HL-60/S4 treated with phorbol 12-myristate 13-acetate at 8.2 ng/mL for 4 days and 3 days (cell line): Measurements from ENCODE around the gene MME.

ENCODE experiments used
- in situ Hi-C: fragments of 300-500 bp; cut with MboI; formaldehyde crosslinking; loops from 2 replicates; pipeline ENCODE4 v1.15.0; 2022; ENCODE audit warnings: low sequenced_read_pairs

The MME gene

DNA sequence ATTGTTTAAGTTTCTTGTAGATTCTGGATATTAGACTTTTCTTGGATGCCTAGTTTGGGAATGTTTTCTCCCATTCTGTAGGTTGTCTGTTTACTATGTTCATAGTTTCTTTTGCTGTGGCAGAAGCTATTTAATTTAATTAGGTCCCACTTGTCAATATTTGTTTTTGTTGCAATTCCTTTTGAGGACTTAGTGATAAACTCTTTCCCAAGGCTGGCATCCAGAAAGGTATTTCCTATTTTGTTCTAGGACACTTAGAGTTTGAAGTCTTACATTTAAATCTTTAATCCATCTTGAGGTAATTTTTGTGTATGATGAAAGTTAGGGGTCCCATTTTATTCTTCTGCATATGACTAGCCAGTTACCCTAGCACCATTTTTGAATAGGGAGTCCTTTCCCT, 54.9 kb downstream of the MME start:
- in situ Hi-C loops, result no loop called here

DNA sequence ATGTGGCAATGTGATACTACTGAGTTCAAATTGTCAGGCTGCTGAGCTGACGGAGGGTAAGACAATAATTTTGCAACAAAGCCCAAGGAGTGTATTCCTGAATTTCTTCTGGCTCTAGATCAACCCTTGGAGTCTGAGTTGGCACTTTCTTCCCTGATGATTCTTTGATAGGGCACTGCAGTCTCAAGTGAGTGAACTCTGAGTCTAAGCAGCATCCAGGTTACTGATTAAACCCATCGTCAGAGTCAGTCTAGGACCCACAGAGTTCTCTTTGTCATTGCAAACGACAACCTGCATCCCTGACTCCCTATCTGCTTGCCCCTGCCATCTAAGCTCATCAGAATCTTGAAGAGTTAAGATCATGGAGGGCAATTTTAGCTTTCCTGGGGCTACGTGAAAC, 58.6 kb downstream of the MME start:
- in situ Hi-C loops, result no loop called here

DNA sequence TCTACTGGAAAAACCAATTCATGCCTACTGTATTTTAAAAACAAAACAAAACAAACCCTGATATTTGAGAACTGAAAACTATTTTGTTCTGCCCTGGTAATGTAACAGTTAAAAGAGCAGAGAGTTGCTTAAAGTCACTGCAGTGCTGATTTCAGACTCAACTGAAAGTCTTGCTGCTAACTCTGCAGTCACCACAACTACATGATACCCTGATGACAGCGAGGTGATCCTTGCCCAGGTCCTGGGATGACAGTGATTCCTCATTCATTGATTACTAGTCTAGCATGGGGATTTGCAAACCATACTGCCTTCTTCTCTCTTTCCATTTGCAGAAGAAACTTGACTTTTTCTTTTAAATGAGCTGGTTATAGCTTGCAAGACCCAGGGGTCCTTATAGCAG, 67.5 kb downstream of the MME start:
- in situ Hi-C loops, result no loop called here

DNA sequence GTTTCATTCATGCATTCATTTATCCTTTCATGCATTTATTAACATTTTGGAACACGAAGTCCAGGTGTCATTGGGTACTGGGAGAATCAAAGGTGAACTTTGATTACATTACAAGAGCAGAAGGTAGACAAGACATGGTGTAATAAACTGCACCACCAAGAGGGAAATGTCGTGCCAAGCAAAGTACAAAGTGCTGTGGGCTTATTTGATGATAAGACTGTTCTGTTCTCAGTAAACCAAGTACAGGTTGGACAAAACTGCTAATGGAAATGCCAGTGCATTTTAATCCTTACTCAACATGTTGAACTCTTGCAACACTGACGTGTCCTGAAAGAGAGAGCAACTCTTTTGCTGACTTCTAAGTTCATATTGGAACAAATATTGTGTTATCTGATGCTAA, 69.4 kb downstream of the MME start:
- in situ Hi-C loops, result no loop called here

DNA sequence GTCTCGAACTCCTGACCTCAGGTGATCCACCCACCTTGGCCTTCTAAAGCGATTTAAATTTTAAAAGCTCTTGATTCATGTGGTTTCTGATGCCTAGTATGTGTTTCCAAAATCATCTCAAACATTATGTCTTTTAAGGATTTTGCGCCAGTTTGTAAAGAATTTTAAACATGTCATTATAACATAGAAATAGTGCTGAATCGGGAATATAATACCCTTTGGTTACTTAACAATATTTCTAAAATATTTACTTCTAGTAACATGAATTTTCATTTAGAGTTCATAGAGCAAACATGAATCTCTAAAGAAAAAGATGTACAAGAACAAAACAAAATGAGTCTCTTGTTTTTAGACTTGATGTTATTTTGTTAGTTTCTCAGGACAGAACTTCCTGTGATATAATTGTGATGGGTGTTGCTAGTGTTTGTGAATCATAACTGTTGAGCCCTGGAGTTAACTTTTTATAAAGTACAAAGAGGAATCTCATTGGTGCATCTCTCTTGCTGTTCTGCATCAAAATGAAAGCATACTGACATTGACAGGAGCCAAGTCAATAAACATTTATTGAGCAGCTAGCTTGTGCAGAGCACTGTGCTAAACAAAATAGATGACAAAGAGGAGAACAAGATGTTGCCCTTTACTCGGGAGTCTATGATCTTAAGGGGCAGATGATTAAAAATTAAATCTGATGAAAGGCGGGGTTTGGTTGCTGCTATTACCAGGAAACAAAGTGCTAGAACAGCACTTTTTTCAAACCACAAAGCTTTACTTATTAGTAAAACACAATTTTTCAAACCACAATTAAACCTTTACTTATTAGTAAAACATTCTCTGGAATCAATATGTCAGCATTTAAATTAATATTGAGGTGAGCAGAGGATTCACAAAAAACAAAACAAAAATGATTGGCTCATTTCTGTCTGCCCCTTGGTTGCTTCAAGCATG, 73.4 kb downstream of the MME start:
- in situ Hi-C loops, result no loop called here

DNA sequence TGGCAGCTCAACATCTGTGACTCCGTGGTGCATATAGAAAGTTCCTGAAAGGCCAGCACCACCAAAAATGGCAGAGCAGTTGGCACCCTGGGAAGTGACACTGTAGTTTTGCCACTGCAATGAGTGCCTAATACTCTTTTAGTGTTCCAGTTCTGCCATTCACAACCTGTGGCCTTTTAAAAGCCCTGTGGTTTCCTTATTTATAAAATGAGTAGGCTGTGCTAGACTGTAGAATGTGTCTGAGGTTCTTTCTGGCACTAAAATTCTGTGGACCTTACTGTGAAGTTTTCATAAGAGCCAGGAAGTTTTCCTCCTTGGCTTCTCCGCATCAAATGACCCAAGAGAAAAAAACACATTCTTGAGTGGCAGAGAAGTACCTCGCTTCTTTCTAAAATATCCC, 74.1 kb downstream of the MME start:
- in situ Hi-C loops, result no loop called here

DNA sequence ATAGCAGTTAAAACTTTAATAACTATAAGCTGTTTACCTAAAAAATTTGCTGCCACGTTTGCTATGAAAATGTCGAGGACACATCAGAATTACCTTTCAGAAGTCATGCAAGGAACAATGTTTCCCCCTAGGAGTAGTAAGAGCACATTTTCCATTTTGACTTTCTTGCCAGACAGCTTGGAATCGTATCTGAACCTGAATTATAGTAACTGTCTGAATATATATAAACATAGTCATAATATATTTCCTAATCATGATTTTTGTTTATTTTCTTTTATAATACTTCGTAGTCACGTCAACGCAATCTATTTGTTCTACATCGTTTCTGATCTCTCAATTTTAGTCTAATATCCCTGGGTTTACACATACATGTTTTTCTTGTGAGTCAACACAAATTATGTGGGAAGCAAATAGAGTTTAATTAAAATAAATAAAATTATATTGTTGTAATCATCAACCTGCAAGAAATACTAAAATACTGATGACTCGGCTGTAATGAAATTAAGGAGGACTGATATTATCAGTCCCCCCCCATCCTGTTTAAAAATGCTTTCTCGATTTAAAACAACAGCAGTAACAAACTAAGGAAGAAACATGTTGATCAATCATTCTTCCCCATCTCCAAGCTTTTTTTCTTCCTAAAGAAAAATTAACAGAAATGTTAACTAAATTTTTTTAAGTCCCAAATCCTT, 78.4 kb downstream of the MME start:
- in situ Hi-C loops, result no loop called here

DNA sequence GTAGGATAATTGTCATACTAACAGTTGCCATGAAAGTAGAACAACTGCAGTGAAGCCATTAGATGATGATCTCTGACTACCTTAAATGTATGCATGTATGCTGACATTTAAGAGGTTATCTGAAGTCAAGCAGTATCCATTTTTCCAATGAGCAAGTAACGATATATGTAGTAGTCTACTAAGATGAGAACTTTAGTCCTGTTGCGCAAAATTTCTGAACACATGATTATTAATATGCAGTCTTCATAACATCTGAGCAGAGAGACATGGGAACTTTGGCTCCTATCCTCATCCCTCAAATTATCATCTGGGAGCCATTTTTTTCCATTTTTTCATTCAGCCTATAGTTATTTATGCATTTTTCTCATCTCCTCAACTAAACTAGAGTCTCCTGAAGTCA, 79.2 kb downstream of the MME start:
- in situ Hi-C loops, result no loop called here

DNA sequence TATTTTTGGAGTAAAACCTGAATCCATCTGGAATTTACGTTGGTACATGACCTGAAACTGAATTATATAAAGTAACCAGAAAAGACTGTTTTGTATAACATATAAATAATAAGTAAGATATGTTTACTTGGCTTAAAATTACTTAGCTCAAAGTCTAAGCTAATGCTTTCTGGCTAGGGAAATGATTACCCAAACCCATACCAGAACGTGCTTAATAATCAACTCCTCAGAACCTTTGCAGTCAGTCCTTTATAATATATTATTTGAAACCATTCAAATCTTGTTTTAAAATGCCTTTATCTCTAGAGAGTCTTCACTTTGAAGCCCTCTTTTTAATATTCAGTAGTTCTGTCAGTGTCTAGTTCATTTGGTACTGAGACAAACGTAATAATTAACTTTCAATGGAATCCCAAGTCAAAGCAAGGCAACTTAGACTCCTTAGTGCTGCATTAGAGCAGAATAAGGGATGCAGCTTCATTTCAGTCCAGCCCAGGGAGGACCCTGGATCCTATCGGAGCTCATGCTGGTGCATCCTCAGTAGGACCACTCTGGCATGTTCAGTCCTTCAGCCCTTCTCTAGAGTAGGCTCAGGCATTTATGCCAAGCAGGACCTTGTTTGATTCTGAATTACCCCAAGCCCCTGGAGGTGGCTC, 81.6 kb downstream of the MME start:
- in situ Hi-C loops, result no loop called here

DNA sequence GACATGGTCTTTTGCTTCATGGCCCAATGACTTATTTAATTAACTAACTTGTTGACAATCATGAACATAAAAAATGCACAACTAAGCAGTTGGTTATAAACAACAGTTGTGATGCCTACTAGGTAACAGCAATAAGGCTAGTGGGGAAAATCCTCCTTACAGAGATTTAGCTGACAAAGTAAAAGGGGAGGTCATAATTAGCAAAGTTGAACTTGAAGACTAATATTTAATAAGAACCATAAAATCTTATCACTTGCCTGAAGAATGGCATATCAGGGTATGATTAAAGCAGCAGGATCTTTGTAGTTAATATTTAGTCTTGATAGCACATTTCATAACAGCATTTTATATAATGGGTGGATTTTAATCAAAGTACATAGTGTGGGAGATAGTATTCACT, 84.2 kb downstream of the MME start:
- in situ Hi-C loops, result no loop called here

DNA sequence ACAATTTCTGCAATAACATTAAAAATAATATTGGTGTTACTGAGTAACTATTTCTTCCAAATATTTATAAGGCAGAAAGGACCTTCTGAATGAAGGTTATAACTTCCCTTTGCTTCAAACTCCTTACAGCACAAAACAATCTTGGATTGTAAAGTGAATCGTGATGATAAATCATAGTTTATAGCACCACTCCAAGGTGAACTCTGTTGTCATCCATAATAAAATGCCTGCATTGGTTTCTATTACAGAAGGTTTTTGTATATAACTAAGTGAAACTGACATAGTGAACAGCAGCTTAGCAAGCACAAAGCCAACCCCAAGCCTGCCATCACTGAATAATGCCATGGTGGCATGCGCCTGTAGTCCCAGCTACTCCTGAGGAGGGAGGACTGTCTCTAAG, 86.3 kb downstream of the MME start:
- in situ Hi-C loops, result no loop called here

DNA sequence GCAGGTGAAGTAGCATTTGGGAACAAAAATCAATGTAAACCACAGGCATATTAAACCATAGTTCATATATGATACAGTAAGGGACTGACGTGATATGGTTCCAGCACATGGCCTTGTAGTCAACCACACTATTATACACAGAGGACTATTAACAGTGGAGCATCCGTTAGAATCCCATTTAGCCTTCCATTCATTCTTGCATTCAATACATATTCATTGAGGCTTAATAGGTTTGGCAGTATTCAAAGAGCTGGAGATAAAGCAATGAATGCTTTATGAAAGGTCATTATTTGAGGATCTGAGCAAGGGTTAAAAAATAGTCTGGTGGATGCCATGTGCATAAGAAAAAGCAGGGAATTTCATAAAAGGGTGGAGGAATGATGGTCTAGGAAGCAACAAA, 89.1 kb downstream of the MME start:
- in situ Hi-C loops, result no loop called here

DNA sequence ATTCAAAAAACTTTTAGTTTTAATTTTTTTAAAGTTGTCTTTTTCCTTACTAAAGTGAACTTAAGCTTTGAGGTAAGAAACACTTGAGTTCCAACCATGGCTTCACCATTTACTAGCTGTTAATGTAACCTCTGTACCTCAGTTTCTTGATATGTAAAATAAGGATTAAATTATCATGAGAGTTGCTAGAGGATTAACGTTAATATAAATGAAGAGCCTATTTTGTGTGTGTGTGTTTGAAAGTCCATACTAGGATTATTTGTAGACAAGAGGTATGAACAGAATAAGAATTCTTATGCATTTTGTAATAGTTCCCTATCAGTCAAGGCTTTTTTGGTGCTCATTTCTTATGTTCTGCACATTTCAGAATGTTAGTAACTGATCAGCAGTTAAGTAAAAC, 93.7 kb downstream of the MME start:
- in situ Hi-C loops, result no loop called here

DNA sequence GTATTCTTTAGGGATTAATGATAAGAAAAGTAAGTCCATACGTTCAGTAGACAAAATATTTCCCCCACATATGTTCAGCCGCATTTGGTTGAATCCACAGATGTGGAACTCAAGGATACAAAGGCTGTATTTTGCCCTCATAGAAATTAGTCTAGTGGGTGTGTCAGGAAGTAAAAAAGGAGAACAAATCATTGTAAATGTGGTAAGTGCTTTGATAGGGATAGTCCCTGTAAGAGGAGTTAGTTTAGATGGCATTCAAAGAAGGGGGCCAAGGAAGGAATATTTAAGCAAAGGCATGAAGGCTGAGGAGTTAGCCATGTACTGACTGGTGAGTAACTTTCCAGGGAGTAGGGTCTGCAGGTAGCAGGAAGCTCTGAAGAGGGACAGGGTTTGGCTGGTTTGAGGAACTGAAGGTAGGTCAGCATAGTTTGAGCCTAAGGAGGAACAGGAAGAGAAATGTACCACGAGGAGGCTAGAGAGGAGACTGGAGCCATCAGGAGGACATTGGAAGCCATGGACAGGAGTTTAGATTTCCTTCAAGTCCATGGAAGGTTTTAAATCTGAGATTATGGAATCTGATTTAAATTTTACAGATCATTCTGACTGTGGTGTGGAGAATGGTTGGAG, 98.8 kb downstream of the MME start:
- in situ Hi-C loops, result no loop called here

DNA sequence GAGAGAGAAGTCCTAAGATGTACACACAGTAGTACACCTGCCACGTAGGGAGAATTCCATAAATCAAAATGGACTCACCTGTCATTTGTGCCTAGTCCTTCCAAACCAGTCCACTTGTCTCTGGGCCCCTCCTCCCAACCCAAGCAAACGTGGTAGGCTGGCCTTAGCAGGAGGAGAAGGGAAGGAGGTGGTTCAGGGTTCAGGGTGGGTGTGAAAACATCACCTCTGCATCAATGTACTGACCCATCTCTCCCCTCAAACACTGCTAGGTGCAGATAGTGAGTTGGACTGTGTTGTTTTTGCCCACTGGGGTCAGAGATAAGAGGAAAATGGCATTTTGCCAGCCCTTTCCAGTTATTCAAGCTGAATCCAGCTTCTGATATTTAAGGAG, 99.3 kb downstream of the MME start:
- in situ Hi-C loops, result no loop called here

DNA sequence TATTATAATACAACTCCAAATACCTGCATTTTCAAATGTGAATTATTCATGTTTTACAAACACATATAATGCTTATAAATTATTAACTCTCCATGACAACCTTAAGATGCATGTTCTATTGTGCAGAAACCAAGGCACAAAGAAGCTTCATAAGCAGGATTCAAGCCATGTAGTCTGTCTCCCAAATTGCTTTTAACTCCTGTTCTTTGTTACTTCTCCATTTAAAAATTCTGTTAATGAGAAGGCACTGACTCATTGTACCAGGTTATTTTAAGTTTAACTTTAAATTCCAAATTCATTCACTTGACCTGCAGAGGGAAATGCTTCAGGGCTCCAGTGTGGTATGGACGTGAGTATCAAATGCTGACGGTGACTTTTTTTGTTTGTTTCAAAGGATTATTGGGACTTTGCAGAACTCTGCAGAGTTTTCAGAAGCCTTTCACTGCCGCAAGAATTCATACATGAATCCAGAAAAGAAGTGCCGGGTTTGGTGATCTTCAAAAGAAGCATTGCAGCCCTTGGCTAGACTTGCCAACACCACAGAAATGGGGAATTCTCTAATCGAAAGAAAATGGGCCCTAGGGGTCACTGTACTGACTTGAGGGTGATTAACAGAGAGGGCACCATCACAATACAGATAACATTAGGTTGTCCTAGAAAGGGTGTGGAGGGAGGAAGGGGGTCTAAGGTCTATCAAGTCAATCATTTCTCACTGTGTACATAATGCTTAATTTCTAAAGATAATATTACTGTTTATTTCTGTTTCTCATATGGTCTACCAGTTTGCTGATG, 100.0 kb downstream of the MME start:
- in situ Hi-C loops, result no loop called here

DNA sequence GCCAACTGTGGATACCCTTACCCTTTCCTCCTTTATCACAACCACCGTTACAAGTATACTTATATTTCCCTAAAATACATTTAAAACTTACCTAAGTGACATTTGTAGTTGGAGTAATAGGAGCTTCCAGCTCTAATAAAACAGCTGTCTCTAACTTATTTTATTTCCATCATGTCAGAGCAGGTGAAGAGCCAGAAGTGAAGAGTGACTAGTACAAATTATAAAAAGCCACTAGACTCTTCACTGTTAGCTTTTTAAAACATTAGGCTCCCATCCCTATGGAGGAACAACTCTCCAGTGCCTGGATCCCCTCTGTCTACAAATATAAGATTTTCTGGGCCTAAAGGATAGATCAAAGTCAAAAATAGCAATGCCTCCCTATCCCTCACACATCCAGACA, 102.3 kb downstream of the MME start:
- in situ Hi-C loops, result no loop called here

DNA sequence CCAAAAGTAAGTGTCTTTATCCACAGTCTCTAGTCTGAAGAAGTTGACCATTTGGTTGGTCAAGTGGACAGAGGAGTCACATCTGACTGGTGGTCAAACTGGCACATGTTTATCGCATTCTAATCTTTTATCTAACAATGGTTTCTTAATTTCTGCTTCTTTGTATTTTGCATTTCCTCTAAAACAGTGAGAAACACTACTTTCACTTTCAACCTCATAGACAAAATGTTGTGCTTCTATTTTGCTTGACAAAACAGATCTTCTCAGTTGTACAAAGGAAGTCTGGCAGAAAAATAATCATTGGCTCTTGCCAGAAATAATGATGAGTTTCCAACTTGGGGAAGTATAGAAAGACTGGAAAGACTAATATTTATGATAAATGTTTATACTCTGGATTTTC, 103.9 kb downstream of the MME start:
- in situ Hi-C loops, result no loop called here

DNA sequence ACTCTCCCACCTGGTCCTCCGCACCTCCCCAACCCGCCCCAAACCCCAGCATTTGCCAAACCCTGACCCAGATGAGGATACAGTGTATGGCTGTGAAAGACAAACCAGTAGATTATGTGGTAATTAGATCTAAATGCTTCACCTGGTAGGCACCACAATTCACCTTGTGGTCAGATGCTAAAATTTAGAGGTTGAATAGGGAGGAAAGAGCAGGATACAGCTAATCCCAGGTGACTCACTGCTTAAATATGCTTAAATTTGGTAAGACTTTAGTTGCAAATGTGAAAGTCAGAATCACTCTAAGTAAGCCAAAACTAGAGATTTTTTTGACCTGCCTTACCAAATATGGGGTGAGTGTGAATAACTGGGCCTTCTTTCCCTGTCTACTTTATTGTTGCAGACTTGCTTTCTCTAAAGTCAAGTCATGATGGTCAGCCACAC, 105.5 kb downstream of the MME start:
- in situ Hi-C loops, result no loop called here

DNA sequence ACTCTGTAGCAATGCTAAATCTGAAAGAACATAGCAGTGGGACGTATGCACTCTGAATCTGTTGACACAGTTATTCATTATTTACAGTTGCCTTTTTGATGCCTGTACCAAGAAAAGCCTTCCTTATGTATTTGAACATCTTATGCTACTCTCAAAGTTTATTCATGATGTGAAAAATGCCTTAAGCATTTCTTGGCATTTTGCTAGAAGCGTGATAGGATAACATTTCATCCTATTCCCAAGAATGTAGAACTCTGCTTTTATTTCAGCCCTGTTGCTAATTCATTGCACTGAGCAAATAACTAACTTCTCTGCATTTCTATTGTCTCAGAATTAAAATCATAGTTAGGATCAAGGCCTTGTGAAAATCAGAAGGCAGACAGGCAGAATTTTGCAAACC, 107.9 kb downstream of the MME start:
- in situ Hi-C loops, result no loop called here

DNA sequence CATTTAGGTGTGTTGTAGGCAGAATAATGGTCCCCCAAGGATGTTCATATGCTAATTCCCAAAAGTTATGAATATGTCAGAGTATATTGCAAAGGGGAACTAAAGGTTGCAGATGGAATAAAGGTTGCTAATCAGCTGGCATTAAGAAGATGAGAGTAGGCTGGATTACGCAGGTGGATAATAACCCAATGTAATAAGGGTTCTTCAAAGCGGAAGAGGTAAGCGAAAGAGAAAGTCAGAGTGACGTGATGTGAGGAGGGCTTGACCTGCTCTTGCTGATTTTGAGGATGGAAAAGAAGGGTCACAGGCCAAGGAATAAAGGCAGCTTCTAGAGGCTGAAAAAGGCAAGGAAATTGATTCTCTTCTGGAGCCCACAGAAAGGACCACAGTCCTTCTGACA, 109.4 kb downstream of the MME start:
- in situ Hi-C loops, result no loop called here
